K562 (cell line): ENCODE measurements around the gene TRIM27. TPM values are rescaled to one million over a fixed set of nuclear protein-coding genes. Genes with fewer than 3 reads are reported as not detected.

Source experiments
- ATF4 ChIP-seq: fragments of 450-650 bp; formaldehyde crosslinking; IDR thresholded peaks from 2 replicates; pipeline ENCODE4 v1.4.0; 2022; ENCODE audit warnings: mild to moderate bottlenecking, moderate library complexity
- ELF2 ChIP-seq: fragments of 250-450 bp; sonication (Bioruptor Pico); IDR thresholded peaks from 2 replicates; pipeline ENCODE4 v1.5.0; 2021; ENCODE audit warnings: mild to moderate bottlenecking
- ERF ChIP-seq: fragments of 450-650 bp; formaldehyde crosslinking; IDR thresholded peaks from 2 replicates; pipeline ENCODE4 v1.4.0; 2020; ENCODE audit warnings: mild to moderate bottlenecking, mixed read lengths
- FOXP1 ChIP-seq: sonication (generic); formaldehyde crosslinking; IDR thresholded peaks from 2 replicates; pipeline ENCODE4 v1.8.0; 2022; ENCODE audit warnings: mild to moderate bottlenecking, missing genetic modification reagents
- GTF2E2 ChIP-seq: fragments of 200-800 bp; sonication (Bioruptor generic); IDR thresholded peaks from 2 replicates; pipeline ENCODE4 v1.6.1; 2016; ENCODE audit warnings: missing genetic modification characterization, missing compliant biosample characterization
- HCFC1 ChIP-seq: IDR thresholded peaks from 2 replicates; pipeline ENCODE4 v1.6.1; 2012; ENCODE audit warnings: low read depth, low read length, improper control_type of control experiment
- HMBOX1 ChIP-seq: sonication (generic); IDR thresholded peaks from 2 replicates; pipeline ENCODE4 v1.6.1; 2016
- JUN ChIP-seq, 2 experiments: sonication (generic) in 1 of 2; formaldehyde crosslinking in 1 of 2; IDR thresholded peaks; 2 replicates each; pipeline versions ENCODE4 v1.6.1 to v1.8.0; 2012 to 2022; ENCODE audit warnings: borderline replicate concordance in 2 of 2, mild to moderate bottlenecking in 2 of 2, improper control_type of control experiment in 1 of 2, low read depth in 1 of 2, low read length in 1 of 2, missing genetic modification reagents in 1 of 2
- MCM2 ChIP-seq: fragments of 450-650 bp; IDR thresholded peaks from 2 replicates; pipeline ENCODE4 v1.6.1; 2017; ENCODE audit warnings: low read depth, mild to moderate bottlenecking
- NFATC3 ChIP-seq: fragments of 450-650 bp; IDR thresholded peaks from 2 replicates; pipeline ENCODE4 v1.6.1; 2017; ENCODE audit warnings: mild to moderate bottlenecking
- NFIC ChIP-seq: fragments of 450-650 bp; IDR thresholded peaks from 2 replicates; pipeline ENCODE4 v1.6.1; 2017; ENCODE audit warnings: mild to moderate bottlenecking, inconsistent platforms
- PHF21A ChIP-seq: fragments of 450-650 bp; IDR thresholded peaks from 2 replicates; pipeline ENCODE4 v1.6.1; 2017; ENCODE audit warnings: low read depth, borderline replicate concordance
- SMAD2 ChIP-seq: fragments of 150-350 bp; IDR thresholded peaks from 2 replicates; pipeline ENCODE4 v1.6.1; 2014; ENCODE audit warnings: low read depth, mild to moderate bottlenecking, low read length
- SP1 ChIP-seq: sonication (generic); formaldehyde crosslinking; IDR thresholded peaks from 2 replicates; pipeline ENCODE4 v1.8.1; 2022; ENCODE audit warnings: mild to moderate bottlenecking, missing genetic modification reagents
- TCF7L2 ChIP-seq: fragments of 150-350 bp; IDR thresholded peaks from 2 replicates; pipeline ENCODE4 v1.6.1; 2016; ENCODE audit warnings: low read depth, mild to moderate bottlenecking, low read length, moderate library complexity
- TRIM24 ChIP-seq, 2 experiments: fragments of 450-650 bp; IDR thresholded peaks; 2 replicates each; pipeline ENCODE4 v1.6.1; 2016
- ZBTB8A ChIP-seq: fragments of 450-650 bp; IDR thresholded peaks from 2 replicates; pipeline ENCODE4 v1.6.1; 2018; ENCODE audit warnings: mild to moderate bottlenecking, moderate library complexity; ENCODE audit not compliant: partially characterized antibody
- ZNF197 ChIP-seq: fragments of 200-800 bp; sonication (Bioruptor generic); IDR thresholded peaks from 2 replicates; pipeline ENCODE4 v1.6.1; 2016; ENCODE audit warnings: low read depth, missing genetic modification characterization, missing compliant biosample characterization
- ZNF511 ChIP-seq: sonication (generic); formaldehyde crosslinking; IDR thresholded peaks from 2 replicates; pipeline ENCODE4 v1.8.0; 2022; ENCODE audit warnings: mild to moderate bottlenecking, missing genetic modification reagents
- ZNF695 ChIP-seq: fragments of 450-650 bp; formaldehyde crosslinking; IDR thresholded peaks from 2 replicates; pipeline ENCODE4 v1.4.0; 2020; ENCODE audit warnings: mild to moderate bottlenecking, moderate library complexity
- polyA plus RNA-seq, 8 experiments: library from polyadenylated mRNA; depleted of rRNA in 4 of 8; stranded (reverse) in 5 of 8; unstranded in 3 of 8; fragments of >200 nt; fragmentation: Nextera tagmentation in 2 of 8; fragmentation: Illumina TruSeq in 1 of 8; extraction: Ambion mirVana in 2 of 8; extraction: Trizol in 1 of 8; gene quantifications; 2 replicates each; pipeline versions ENCODE4 v1.2.1 to v1.2.3, GENCODE V29; 2011 to 2014; ENCODE audit warnings: inconsistent platforms in 1 of 8, missing spikeins in 1 of 8
- total RNA-seq, 7 experiments: library from RNA; depleted of rRNA in 6 of 7; stranded (reverse); fragments of >200 nt in 6 of 7; fragmentation: Illumina TruSeq in 2 of 7; extraction: Trizol in 2 of 7; gene quantifications; 2 replicates each; pipeline versions ENCODE4 v1.2.1 to v1.2.3, GENCODE V29; 2011 to 2021; ENCODE audit warnings: low replicate concordance in 1 of 7
- TF ChIP-seq, protein P1 (sequence below): fragments of 450-650 bp; IDR thresholded peaks from 2 replicates; pipeline ENCODE4 v1.7.1; 2018; ENCODE audit warnings: mild to moderate bottlenecking, low read depth; ENCODE audit not compliant: partially characterized antibody
- TF ChIP-seq, protein P2 (sequence below), 2 experiments: IDR thresholded peaks; 2 replicates each; pipeline ENCODE4 v1.6.1; 2011; ENCODE audit warnings: borderline replicate concordance in 1 of 2, control low read depth in 1 of 2, low read depth in 1 of 2, low read length in 1 of 2, mild to moderate bottlenecking in 1 of 2, mixed read lengths in 1 of 2, moderate library complexity in 1 of 2; ENCODE audit not compliant: insufficient read depth in 1 of 2, insufficient read length in 1 of 2, poor library complexity in 1 of 2, severe bottlenecking in 1 of 2; ENCODE audit errors: extremely low read depth in 1 of 2

TRIM27 gene
- total and polyA plus RNA-seq, 9 of the 15 experiments (the other 6 are each of a cell fraction or from before 2014, with no cell fraction given) = 37.7 to 235 (median 122) TPM

DNA sequence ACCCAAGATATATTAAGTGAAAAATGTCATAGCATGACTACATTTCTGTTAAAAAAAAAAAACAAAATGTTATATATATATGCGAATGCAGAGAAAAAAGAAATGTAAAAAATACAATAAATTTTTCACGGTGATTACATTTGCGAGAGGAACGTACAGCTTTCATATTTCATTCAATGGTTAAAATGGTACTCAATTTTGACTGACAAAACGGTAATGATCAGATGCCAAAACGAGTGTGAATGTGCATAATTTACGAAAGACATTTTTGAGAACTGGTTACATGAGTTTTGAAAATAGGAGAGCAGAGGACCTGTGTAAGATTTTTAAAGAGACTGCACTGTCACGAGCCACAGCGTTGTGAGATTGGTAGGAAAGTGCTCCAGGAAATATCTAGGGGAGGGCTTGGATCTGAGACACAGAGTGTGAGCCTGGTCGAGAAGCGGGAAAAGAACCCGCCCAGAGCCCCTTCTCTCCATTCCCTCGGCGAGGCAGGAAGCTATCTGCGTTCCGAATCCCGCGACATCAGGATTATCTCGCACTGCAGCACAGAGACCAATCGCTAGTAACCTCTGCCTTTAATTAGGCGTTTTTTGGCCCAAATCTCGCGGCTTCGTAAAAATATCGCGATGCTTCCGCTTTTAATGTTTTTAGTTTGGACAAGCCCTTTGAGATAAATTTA lies 28.5 kb downstream of the TRIM27 start (continued):
- 0 out of 2 replicates have a peak, but pooled peaks have one; percentile 64 for TF ChIP-seq ERF (CRISPR knock-in tag)
- peak; percentile 38 for TF ChIP-seq ZBTB8A
- TF ChIP-seq HMBOX1 = peak; percentile 90
- no peak for TF ChIP-seq SP1 (CRISPR knock-in tag)
- no peak for TF ChIP-seq PHF21A
- 0 out of 4 replicates have a peak, but pooled peaks of 1 of the 2 experiments have one; percentile 17 for TF ChIP-seq TRIM24 (IDR thresholded peaks at IDR 0.05)
- TF ChIP-seq ELF2 (CRISPR knock-in tag) = 0 out of 2 replicates have a peak, but pooled peaks have one; percentile 30
- TF ChIP-seq, protein P1, sequence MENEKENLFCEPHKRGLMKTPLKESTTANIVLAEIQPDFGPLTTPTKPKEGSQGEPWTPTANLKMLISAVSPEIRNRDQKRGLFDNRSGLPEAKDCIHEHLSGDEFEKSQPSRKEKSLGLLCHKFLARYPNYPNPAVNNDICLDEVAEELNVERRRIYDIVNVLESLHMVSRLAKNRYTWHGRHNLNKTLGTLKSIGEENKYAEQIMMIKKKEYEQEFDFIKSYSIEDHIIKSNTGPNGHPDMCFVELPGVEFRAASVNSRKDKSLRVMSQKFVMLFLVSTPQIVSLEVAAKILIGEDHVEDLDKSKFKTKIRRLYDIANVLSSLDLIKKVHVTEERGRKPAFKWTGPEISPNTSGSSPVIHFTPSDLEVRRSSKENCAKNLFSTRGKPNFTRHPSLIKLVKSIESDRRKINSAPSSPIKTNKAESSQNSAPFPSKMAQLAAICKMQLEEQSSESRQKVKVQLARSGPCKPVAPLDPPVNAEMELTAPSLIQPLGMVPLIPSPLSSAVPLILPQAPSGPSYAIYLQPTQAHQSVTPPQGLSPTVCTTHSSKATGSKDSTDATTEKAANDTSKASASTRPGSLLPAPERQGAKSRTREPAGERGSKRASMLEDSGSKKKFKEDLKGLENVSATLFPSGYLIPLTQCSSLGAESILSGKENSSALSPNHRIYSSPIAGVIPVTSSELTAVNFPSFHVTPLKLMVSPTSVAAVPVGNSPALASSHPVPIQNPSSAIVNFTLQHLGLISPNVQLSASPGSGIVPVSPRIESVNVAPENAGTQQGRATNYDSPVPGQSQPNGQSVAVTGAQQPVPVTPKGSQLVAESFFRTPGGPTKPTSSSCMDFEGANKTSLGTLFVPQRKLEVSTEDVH = no peak
- no peak for TF ChIP-seq JUN (IDR thresholded peaks at IDR 0.05; ENCODE audit: borderline replicate concordance, low read depth, low read length)
- no peak for TF ChIP-seq JUN (CRISPR knock-in tag; IDR thresholded peaks at IDR 0.05; ENCODE audit: borderline replicate concordance)
- no peak for TF ChIP-seq ZNF695 (CRISPR knock-in tag)
- TF ChIP-seq GTF2E2 (tag) = 0 out of 2 replicates have a peak, but pooled peaks have one; percentile 98
- no peak for TF ChIP-seq MCM2
- TF ChIP-seq, protein P2, sequence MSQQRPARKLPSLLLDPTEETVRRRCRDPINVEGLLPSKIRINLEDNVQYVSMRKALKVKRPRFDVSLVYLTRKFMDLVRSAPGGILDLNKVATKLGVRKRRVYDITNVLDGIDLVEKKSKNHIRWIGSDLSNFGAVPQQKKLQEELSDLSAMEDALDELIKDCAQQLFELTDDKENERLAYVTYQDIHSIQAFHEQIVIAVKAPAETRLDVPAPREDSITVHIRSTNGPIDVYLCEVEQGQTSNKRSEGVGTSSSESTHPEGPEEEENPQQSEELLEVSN (IDR thresholded peaks at IDR 0.05; ENCODE audit: borderline replicate concordance in 1 of 2, extremely low read depth in 1 of 2, insufficient read depth in 1 of 2, insufficient read length in 1 of 2, low read depth in 1 of 2, low read length in 1 of 2, poor library complexity in 1 of 2, severe bottlenecking in 1 of 2) = peak; percentile 88 to 96
- TF ChIP-seq ZNF511 (CRISPR knock-in tag) = 0 out of 2 replicates have a peak, but pooled peaks have one; percentile 28
- no peak for TF ChIP-seq FOXP1 (CRISPR knock-in tag)
- no peak for TF ChIP-seq HCFC1
- no peak for TF ChIP-seq TCF7L2
- TF ChIP-seq ZNF197 = 0 out of 2 replicates have a peak, but pooled peaks have one; percentile 30
- no peak for TF ChIP-seq SMAD2
- 0 out of 2 replicates have a peak, but pooled peaks have one; percentile 17 for TF ChIP-seq ATF4
- peak; percentile 61; the same call in 1 of the 2 replicates for TF ChIP-seq NFATC3
- peak; percentile 25; the same call in 1 of the 2 replicates for TF ChIP-seq NFIC
